Loucy (cell line): ENCODE measurements around the gene STRN3.

Source experiments
- H2AFZ ChIP-seq: fragments of 200-600 bp; sonication (generic); 2 replicates; pipeline ENCODE4 v1.6.0; 2016; ENCODE audit warnings: antibody characterized with exemption, mild to moderate bottlenecking, low read length, moderate library complexity
- H3F3A ChIP-seq: fragments of 200-600 bp; 2 replicates; pipeline ENCODE4 v1.6.0; 2016; ENCODE audit warnings: antibody characterized with exemption, low read depth, mild to moderate bottlenecking
- H3K27me3 ChIP-seq: fragments of 200-600 bp; sonication (generic); 2 replicates; pipeline ENCODE4 v1.6.1; 2014; ENCODE audit warnings: low read length, mild to moderate bottlenecking; ENCODE audit not compliant: insufficient read depth, poor library complexity, severe bottlenecking
- H3K36me3 ChIP-seq: fragments of 200-600 bp; sonication (generic); 2 replicates; pipeline ENCODE4 v1.6.1; 2016; ENCODE audit warnings: low read length; ENCODE audit not compliant: insufficient read depth
- H3K4me1 ChIP-seq: fragments of 200-600 bp; sonication (generic); 2 replicates; pipeline ENCODE4 v1.5.1; 2014; ENCODE audit warnings: low read length, mild to moderate bottlenecking; ENCODE audit not compliant: insufficient read depth, poor library complexity, severe bottlenecking
- H3K4me2 ChIP-seq: fragments of 200-600 bp; sonication (generic); 2 replicates; pipeline ENCODE4 v1.6.0; 2014; ENCODE audit warnings: antibody characterized with exemption, low read length, low read depth, mild to moderate bottlenecking; ENCODE audit not compliant: poor library complexity, severe bottlenecking
- H3K4me3 ChIP-seq: fragments of 200-600 bp; sonication (generic); 2 replicates; pipeline ENCODE4 v1.5.1; 2014; ENCODE audit warnings: low read length, mild to moderate bottlenecking, mixed read lengths; ENCODE audit not compliant: poor library complexity, severe bottlenecking
- H3K79me2 ChIP-seq: fragments of 200-600 bp; sonication (generic); 2 replicates; pipeline ENCODE4 v1.6.1; 2014; ENCODE audit warnings: low read length; ENCODE audit not compliant: insufficient read depth
- H3K9ac ChIP-seq: fragments of 200-600 bp; sonication (generic); 2 replicates; pipeline ENCODE4 v1.6.0; 2014; ENCODE audit warnings: mild to moderate bottlenecking, low read depth, low read length, moderate library complexity; ENCODE audit not compliant: poor library complexity, severe bottlenecking
- H3K9me2 ChIP-seq: fragments of 200-600 bp; sonication (generic); replicated peaks from 2 replicates; pipeline ENCODE4 v1.6.1; 2016; ENCODE audit warnings: low read depth, low read length, mixed read lengths
- H3K9me3 ChIP-seq: fragments of 200-600 bp; sonication (generic); 2 replicates; pipeline ENCODE4 v1.6.1; 2014; ENCODE audit warnings: mild to moderate bottlenecking, antibody characterized with exemption, low read length, low read depth; ENCODE audit not compliant: insufficient read depth
- H4K20me1 ChIP-seq: fragments of 200-600 bp; sonication (generic); 2 replicates; pipeline ENCODE4 v1.6.0; 2014; ENCODE audit warnings: antibody characterized with exemption, low read length, mild to moderate bottlenecking; ENCODE audit not compliant: insufficient read depth, poor library complexity, severe bottlenecking
- EZH2phosphoT487 ChIP-seq: fragments of 200-600 bp; IDR thresholded peaks from 2 replicates; pipeline ENCODE4 v1.6.1; 2018; ENCODE audit warnings: antibody characterized with exemption, mild to moderate bottlenecking, moderate library complexity, borderline replicate concordance
- TF ChIP-seq, protein P1 (sequence below): fragments of 200-600 bp; sonication (generic); conservative IDR thresholded peaks from 2 replicates; pipeline ENCODE4 v1.5.1; 2014; ENCODE audit warnings: mild to moderate bottlenecking, antibody characterized with exemption, low read length

The STRN3 gene

DNA sequence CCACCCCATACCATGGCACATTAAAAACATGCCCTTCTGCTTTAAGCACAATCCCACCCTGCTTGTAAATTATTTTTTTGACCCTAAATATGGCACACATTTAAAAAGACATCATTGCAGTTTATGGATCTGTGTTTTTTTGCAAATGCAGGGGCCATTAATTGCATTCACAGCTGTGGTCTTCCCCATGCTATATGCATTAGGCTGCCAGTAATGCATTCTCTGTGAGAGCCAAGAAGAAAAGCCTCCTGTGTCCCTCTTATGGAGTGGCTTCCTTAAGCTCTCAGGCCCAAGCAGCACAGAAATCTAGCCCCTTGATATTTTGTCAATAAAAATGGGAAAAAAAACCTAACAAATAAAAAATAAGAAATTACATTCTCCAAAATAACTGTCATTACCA lies 172.2 kb downstream of the STRN3 start:
- Histone ChIP-seq H3K9me3 (no peaks in the 10 kb centered on the region), H3K9me2 (no peaks in the 10 kb centered on the region), H3K4me2 (no peak overlapping the region), H3K27me3 (no peaks in the 10 kb centered on the region), H2AFZ (no peak overlapping the region), H3K4me1 (no peaks in the 10 kb centered on the region), H3K36me3 (no peaks in the 10 kb centered on the region), H3K9ac (no peak overlapping the region), H3K79me2 (no peaks in the 10 kb centered on the region), H3K4me3 (no peak overlapping the region), H3F3A (no peaks in the 10 kb centered on the region), H4K20me1 (no peaks in the 10 kb centered on the region)
- TF ChIP-seq EZH2phosphoT487 = no peak
- TF ChIP-seq, protein P1, sequence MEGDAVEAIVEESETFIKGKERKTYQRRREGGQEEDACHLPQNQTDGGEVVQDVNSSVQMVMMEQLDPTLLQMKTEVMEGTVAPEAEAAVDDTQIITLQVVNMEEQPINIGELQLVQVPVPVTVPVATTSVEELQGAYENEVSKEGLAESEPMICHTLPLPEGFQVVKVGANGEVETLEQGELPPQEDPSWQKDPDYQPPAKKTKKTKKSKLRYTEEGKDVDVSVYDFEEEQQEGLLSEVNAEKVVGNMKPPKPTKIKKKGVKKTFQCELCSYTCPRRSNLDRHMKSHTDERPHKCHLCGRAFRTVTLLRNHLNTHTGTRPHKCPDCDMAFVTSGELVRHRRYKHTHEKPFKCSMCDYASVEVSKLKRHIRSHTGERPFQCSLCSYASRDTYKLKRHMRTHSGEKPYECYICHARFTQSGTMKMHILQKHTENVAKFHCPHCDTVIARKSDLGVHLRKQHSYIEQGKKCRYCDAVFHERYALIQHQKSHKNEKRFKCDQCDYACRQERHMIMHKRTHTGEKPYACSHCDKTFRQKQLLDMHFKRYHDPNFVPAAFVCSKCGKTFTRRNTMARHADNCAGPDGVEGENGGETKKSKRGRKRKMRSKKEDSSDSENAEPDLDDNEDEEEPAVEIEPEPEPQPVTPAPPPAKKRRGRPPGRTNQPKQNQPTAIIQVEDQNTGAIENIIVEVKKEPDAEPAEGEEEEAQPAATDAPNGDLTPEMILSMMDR = no peak

DNA sequence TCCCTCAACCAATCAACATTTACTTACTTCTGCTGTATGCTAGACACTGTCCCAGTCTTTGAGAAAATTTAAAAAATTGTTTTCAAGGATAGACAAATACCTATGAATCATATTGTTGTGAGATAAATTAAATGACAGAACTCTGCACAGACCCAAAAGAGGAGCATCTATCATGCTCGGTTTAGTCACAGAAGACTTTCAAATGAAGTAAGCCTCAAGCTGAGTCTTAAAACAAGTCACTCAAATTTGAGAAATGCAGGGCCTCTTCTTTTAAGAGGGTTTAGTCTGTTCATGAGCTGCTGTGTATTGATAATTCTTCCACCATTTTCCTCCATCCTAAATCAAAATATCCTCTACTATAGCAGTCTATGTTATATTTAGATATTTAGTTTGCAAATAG lies 176.2 kb downstream of the STRN3 start:
- H3K4me2 ChIP-seq = no peak overlapping the region

DNA sequence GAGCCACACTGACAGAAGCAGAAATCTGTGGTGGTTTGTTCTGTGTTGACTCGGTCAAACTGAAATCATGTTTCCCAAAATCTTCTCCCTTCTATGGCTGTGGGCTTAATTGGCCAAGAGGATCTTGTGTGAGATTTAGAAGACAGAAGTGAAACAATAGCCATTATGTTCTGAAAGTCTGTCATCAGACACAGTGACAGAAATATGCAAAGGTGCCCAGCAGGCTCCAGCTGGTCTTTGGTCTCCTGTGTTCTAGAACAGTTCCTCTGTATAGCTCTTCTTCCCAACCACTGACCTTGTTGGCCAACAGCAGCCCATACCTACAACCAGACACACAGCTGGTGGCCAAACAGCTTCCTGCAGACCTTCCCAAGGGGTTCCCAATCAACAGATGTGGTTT lies 176.8 kb downstream of the STRN3 start:
- Histone ChIP-seq H3K36me3 (no peaks in the 10 kb centered on the region), H3K9me3 (no peaks in the 10 kb centered on the region), H4K20me1 (no peaks in the 10 kb centered on the region), H3K27me3 (no peaks in the 10 kb centered on the region), H3K9ac (no peak overlapping the region), H3K79me2 (no peaks in the 10 kb centered on the region), H3F3A (no peaks in the 10 kb centered on the region), H3K4me3 (no peak overlapping the region), H3K4me1 (no peaks in the 10 kb centered on the region), H2AFZ (no peak overlapping the region), H3K9me2 (no peaks in the 10 kb centered on the region), H3K4me2 (no peak overlapping the region)
- TF ChIP-seq, protein P1 = no peak
- TF ChIP-seq EZH2phosphoT487 = no peak

More for the DNA sequence above, 176.2 kb downstream of the STRN3 start:
- Histone ChIP-seq H2AFZ (no peak overlapping the region), H3K27me3 (no peaks in the 10 kb centered on the region), H3K9me3 (no peaks in the 10 kb centered on the region), H3F3A (no peaks in the 10 kb centered on the region), H3K9me2 (no peaks in the 10 kb centered on the region), H3K4me3 (no peak overlapping the region), H3K9ac (no peak overlapping the region), H3K79me2 (no peaks in the 10 kb centered on the region), H3K4me1 (no peaks in the 10 kb centered on the region), H3K36me3 (no peaks in the 10 kb centered on the region), H4K20me1 (no peaks in the 10 kb centered on the region)
- TF ChIP-seq, protein P1 = no peak
- no peak for TF ChIP-seq EZH2phosphoT487
